Loucy (cell line): Measurements from ENCODE around the gene CHMP4B.

ENCODE experiments used
- CTCF ChIP-seq: fragments of 200-600 bp; sonication (generic); conservative IDR thresholded peaks from 2 replicates; pipeline ENCODE4 v1.5.1; 2014; ENCODE audit warnings: mild to moderate bottlenecking, antibody characterized with exemption, low read length
- EZH2phosphoT487 ChIP-seq: fragments of 200-600 bp; IDR thresholded peaks from 2 replicates; pipeline ENCODE4 v1.6.1; 2018; ENCODE audit warnings: antibody characterized with exemption, mild to moderate bottlenecking, moderate library complexity, borderline replicate concordance

DNA sequence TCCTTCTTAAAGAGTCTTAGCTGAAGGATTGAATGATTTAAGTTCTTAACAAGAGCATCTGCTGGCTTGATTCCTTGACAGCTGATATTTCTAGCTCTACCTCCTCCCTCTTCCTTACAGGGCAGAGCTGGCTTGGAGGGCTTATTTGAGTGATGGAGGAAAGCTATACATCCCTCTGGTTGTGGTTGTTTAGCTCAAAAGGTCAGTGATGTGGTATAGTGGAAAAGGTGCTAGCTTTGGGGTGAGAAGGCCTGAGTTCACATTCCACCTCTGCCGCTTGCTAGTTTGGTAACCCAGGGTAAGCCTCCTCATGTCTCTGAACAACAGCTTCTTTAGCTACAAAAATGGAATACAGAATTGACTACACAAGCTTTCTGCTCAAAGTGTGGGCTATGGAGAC lies 8.3 kb downstream of the CHMP4B start:
- TF ChIP-seq CTCF (no peak), EZH2phosphoT487 (no peak)
